Activated naive CD8-positive, alpha-beta T cell treated with anti-CD3 and anti-CD28 coated beads, Interleukin-2, amount 50 U/mL, for 16 hours (primary cell): ENCODE data around the gene ZBTB1.
"Not testable (repeated sequence)": the region's sequence is repeated elsewhere in the genome, so short reads cannot be mapped to it uniquely, and the experiment has no call there.

Experiments used
- DNase-seq: peaks from one replicate; pipeline ENCODE4 v3.0.0-alpha.2; 2020; ENCODE audit warnings: low read depth, low spot score

The ZBTB1 gene

DNA sequence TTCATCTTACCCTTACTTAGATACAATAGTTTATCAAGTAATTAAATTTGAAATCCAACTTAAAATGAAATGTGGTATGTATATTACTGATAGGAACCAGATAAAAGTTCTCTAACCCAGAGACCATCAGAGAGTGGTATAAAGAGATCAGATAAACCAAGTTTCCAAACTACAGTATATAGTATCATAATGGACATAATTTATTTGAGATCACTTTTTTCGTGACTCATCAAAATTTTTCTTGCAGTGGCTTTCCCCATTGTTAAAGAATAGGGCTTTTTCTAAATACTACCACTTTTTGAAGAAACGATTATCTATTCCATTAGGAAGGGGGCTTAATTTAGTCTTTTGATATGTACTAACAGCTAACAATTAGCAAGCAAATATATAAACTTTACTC is 20.8 kb downstream of the ZBTB1 start:
- DNase-seq: no peak

DNA sequence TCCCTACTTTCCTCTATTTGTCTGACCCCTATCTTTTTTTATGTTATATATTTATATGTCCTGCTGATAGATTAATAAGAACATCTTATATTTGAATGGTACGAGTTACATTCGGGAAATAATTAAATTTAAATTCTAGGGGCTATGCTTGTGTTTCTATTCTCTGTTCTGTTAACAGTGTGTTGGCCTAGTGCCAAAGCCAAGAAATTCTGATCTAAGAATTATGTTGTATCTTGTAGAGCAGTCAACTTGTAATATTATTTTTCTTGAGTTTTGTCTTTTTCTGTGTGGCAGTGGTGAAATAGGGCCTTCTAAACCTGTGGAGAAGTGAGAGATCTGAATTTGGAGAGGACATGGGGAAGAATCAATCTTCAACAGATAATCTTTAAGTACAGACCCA is 27.0 kb downstream of the ZBTB1 start:
- DNase-seq: no peak

DNA sequence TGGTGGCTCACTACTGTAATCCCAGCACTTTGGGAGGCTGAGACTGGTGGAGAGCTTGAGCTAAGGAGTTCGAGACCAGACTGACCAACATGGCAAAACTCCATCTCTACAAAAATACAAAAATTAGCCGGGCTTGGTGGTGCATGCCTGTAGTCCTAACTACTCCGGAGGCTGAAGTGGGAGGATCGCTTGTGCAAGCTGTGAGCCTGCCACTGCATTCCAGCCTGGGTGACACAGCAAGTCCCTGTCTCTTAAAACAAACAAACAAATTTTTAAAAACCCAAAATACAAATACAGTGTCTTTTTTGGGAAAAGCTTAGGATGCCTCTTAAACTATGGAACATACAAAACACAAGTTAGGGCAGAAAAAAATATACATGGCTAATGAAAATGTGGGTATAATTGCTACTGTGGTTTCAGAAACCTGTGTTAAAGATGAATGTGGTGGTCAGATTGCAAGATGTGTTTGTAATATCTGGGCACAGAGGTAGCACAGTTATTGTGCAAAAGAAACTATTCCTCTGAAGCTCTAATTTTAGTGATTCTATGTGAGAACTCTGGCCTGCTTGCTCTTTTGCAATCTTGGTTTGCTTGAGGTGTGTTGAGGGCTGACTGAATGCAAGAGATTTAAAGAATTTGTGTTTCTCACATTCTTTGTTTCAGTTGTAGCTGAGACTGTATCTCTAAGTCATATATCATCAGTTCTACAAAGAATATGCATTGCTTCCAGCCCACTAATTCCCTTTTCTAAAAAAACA is 32.1 kb downstream of the ZBTB1 start:
- DNase-seq: no peak

DNA sequence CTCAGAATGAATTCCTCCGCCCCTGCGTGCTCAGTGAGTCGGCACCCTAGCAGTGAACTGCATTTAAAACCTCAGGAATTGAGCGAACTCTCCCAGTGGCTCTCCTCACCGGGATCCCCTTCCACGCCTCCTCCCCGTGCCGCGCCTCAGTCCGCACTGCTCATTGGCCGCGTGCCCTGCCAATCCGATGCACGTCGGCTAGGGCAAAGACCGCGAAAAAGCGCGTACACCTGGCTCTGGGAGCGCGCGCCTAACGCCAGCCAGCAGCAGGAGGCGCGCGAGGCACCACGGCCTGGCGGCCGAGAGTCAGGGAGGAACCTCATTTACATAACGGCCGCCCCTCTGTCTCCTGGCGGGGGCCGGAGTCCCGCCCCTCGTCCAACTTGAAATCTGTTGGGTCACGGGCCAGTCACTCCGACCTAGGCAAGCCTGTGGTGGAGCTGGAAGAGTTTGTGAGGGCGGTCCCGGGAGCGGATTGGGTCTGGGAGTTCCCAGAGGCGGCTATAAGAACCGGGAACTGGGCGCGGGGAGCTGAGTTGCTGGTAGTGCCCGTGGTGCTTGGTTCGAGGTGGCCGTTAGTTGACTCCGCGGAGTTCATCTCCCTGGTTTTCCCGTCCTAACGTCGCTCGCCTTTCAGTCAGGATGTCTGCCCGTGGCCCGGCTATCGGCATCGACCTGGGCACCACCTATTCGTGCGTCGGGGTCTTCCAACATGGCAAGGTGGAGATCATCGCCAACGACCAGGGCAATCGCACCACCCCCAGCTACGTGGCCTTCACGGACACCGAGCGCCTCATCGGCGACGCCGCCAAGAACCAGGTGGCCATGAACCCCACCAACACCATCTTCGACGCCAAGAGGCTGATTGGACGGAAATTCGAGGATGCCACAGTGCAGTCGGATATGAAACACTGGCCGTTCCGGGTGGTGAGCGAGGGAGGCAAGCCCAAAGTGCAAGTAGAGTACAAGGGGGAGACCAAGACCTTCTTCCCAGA is 35.9 kb downstream of the ZBTB1 start, which contains the start of gene HSPA2:
TSS of gene HSPA2 (plus strand) at position 534 of the 995 bp plus-strand sequence. CDS start at position 643, 109 bp downstream.
- DNase-seq: peak; percentile 82

DNA sequence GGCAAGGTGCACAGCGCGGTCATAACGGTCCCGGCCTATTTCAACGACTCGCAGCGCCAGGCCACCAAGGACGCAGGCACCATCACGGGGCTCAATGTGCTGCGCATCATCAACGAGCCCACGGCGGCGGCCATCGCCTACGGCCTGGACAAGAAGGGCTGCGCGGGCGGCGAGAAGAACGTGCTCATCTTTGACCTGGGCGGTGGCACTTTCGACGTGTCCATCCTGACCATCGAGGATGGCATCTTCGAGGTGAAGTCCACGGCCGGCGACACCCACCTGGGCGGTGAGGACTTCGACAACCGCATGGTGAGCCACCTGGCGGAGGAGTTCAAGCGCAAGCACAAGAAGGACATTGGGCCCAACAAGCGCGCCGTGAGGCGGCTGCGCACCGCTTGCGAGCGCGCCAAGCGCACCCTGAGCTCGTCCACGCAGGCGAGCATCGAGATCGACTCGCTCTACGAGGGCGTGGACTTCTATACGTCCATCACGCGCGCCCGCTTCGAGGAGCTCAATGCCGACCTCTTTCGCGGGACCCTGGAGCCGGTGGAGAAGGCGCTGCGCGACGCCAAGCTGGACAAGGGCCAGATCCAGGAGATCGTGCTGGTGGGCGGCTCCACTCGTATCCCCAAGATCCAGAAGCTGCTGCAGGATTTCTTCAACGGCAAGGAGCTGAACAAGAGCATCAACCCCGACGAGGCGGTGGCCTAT is 36.8 kb downstream of the ZBTB1 start:
- DNase-seq: no peak

DNA sequence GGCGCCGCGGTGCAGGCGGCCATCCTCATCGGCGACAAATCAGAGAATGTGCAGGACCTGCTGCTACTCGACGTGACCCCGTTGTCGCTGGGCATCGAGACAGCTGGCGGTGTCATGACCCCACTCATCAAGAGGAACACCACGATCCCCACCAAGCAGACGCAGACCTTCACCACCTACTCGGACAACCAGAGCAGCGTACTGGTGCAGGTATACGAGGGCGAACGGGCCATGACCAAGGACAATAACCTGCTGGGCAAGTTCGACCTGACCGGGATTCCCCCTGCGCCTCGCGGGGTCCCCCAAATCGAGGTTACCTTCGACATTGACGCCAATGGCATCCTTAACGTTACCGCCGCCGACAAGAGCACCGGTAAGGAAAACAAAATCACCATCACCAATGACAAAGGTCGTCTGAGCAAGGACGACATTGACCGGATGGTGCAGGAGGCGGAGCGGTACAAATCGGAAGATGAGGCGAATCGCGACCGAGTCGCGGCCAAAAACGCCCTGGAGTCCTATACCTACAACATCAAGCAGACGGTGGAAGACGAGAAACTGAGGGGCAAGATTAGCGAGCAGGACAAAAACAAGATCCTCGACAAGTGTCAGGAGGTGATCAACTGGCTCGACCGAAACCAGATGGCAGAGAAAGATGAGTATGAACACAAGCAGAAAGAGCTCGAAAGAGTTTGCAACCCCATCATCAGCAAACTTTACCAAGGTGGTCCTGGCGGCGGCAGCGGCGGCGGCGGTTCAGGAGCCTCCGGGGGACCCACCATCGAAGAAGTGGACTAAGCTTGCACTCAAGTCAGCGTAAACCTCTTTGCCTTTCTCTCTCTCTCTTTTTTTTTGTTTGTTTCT is 37.6 kb downstream of the ZBTB1 start:
- no peak for DNase-seq

DNA sequence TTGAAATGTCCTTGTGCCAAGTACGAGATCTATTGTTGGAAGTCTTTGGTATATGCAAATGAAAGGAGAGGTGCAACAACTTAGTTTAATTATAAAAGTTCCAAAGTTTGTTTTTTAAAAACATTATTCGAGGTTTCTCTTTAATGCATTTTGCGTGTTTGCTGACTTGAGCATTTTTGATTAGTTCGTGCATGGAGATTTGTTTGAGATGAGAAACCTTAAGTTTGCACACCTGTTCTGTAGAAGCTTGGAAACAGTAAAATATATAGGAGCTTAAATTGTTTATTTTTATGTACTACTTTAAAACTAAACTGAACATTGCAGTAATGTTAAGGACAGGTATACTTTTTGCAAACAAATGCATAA is 38.2 kb downstream of the ZBTB1 start:
- DNase-seq: no peak

DNA sequence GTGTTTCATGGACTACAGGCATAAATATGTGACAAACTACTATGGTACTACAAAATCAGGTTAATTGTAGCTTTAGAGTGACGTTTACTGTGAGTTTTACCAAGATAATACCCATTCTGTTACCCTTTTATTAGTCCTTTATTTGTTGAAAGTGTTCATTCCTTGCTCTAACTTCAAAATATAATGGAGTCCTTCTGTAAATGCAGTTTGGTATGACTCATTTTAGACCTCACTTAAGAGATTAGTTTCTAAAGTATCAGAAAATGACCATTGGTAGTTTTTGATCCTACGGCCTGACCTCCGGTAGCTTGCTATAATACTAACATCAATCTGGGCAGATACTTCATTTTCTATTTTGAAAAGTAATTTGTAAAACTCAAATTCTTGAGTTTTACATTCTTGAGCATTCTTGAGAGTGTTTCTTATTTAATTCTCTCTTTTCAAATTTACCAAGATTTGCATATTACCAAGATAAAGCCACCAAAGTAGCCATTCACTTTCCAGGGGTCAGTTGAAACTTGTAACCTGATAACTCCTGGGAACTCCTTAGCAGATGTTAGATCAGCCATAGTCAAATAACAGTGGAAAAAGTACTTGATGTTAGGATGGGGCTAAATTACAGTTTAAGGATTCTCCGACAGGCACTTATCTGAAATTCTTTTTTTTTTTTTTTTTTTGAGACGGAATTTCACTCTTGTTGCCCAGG is 40.2 kb downstream of the ZBTB1 start:
- DNase-seq: no peak

DNA sequence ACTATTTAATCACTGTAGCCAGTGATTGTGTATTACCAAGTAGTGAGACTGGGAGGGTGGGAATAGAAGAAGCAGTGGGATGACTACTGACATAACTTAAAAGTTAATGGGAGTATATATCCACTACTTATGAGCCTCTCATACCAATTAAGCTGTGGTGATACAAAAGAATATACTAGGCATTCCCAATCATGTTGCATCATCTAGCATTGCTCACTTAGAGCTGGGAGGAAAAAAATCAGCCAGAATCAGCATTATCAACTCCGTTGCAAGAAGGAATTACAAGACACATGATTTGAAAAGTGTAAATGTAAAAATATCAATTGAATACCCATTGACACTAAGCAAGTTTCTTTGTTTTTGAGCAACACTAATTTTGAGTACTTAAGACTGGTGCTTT is 44.4 kb downstream of the ZBTB1 start:
- DNase-seq: no peak

DNA sequence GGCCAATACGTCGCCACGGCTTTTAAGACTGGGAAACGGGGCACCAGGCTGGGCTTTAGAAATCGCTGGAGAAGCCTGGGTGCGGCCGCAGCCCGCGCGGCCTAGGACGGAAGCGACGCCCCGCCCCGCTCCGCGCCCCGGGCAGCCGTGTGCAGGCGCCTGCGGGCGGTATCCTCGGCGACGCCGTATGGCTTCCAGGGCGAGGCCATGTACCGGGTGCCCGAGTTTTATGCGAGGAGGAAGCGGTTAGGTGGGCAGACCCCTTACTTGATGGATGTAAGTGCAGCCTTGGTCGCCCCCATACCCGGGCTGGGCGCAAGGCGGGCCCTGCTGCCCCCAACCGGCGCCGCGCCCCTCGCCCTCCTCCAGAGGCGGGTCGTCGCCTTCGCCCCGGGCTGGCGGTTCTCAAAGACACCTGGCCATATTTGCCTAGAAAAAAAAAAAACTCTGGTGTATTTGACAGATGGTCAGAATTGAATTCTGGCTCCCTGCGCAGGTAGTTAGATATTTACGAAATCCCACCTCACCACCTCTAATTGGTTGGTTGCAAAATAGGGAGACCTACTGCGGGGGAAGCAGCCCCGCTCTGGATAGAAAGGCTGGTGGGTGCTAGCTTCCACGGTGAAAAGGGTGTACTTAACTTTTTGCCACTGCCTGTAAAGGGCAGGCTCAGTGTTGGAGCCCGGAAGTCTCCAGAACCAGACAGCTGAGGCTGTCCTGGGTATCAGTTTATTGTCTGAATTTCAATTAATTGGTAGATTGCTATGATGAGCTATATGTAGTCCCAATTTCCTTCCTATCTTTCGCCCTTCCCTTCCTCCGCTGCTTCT is 45.4 kb downstream of the ZBTB1 start, which contains the start of gene PPP1R36:
TSS of gene PPP1R36 (plus strand) at position 171 of the 830 bp plus-strand sequence. CDS start at position 208, 37 bp downstream.
- DNase-seq: no peak

DNA sequence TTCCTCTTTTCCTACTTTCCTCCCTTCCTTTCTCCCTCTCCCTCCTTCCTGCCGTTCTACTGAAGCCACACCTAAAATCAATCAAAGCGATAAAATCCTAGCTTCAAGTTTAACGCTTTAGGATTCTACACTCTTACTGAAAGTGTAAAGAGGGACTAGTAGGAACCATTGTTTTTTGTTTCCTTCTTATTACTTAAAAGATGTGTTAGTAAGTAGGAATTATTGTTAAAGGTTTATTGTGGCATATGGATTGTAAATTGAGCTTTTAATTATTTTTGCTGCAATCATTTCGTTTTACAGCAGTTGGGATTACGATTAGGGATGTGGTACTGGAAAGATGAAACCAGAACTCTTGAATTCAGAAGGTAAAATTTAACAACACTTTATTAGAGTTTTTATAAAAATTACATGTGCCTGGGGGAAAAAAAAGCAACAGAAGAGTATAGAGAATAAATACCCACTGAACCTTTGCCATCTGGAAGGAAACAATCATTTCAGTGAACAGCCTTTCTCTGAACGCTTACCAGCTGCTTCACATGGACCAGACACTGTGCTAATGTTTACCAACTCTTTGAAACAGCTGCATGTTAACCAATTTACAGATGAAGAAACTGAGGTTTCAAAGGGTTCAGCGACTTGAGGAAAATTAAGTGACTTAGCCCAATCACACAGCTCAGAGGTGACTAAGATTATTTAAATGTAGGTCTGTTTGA is 46.2 kb downstream of the ZBTB1 start:
- no peak for DNase-seq

DNA sequence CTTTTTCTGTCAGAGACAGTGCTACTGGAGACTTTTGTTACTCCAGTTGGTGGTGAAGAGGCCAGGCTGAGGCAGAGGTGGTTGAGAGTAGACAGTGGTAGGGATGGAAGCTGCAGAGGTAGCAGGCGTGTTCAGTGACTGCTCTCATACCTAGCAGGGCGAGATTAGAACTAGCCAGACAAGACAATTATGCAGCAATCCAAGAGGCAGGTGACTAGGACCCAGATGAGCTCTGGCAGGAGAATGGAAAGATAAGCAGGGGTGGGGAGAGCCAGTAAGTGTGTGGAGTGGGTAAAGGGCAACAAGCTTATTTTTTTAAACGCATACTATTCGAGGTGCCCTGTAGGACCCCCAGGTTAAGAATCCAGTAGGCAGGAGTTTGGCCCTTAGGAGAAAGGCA is 50.0 kb downstream of the ZBTB1 start:
- no peak for DNase-seq

DNA sequence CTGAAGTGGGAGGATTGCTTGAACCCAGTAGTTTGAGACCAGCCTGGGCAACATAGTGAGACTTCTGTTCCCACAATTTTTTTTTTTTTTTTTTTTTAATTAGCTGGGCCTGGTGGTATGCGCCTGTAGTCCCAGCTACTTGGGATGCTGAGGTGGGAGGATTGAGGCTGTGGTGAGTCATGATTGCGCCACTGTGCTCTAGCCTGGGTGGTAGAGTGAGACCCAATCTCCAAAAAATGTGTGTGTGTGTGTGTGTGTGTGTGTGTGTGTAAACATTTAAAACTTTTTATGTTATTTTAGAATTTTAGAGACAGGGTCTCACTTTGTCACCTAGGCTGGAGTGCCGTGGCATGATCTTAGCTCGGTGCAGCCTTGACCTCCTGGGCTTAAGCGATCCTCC is 52.0 kb downstream of the ZBTB1 start:
- no peak for DNase-seq

DNA sequence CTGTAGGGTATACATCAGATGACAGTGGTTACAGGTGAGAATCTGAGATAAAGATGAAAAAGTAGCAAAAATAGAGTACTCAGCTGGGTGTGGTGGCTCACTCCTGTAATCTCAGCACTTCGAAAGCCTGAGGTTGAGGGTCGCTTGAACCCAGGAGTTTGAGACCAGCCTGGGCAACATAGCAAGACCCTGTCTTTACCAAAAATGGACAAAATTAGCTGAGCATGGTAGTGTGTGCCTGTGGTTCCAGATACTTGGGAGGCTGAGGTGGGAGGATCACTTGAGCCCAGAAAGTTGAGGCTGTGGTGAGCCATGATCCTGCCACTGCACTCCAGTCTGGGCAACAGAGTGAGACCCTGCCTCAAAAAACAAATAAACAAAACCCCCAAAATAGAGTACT is 53.6 kb downstream of the ZBTB1 start:
- not testable (repeated sequence) for DNase-seq

DNA sequence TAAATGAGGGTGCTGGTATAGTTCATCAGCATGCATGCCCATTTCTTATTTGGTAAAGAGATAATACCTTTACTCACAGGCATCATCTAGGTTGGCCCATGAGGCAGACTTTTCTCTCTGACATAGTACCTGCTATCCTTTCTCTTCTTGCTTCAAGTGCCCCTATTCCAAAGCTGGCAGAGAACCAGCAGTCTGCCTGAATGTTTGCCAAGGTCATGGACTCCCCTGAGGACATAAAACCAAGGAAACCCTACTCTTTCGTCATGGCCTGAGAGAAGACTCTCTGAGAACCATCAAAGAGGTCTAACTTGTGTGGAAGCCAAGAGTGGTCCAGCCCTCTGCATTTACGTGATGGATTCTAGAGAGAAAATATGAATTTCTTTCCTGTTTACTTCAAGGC is 57.1 kb downstream of the ZBTB1 start:
- DNase-seq: no peak

DNA sequence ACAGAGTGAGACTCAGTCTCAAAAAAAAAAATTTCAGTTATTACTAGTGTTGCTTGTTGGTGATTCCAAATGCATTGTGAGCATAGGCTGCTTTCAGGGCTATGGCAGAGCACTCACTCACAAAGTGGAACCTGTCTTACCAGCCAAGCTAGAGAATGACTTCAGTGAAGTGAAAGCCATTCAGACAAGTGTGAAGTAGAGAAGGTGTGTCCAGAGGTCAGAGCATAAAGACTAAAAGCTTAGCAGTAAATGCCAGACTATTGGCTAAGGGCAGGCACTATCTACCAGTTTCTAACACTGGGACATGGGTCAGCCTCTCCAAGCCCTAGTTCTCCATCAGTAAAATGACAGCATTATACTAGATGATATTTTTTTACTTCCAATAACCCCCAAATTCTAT is 57.9 kb downstream of the ZBTB1 start:
- no peak for DNase-seq

DNA sequence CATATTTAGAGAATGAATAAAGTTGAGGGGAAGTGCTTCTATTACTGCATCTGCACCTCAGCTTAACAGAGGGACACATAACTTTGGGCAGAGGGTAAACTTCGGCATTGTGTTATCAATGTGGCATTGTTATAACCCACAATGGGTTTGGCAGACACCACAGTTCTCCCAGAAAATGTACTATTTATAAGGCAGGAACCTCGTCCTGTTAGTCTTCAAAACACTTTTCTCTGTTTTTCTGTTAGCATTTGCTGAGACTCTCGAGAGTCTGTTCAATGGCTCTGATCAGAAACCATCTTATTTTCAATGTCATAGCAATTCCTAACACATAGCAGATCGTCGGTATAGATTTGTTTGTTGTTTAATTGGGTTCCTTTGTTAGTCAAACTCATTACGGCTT is 59.1 kb downstream of the ZBTB1 start:
- DNase-seq: no peak

DNA sequence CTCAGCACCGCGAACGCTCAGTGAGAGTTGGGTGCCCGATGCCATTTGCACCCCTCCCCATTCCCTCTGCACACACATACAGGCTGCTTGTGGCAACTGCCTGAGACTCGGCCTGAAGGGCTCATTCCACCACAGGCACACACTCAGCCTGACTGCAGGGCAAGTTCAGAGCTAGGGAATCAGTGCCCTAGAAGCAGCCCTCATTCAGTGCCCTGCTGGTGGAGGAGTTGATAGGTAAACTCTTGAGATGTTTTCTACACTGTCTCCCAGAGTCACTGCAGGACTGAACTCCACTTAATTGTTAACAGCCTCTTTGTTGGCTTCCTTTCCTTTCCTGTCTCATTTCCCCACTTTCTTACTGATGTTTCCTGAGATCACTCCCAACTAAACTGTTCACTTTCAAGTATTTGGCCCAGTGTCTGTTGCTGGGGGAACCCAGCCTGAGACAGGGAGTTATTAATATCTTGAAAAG is 62.1 kb downstream of the ZBTB1 start:
- no peak for DNase-seq
